Activated CD8-positive, alpha-beta memory T cell treated with anti-CD3 and anti-CD28 coated beads, Interleukin-2, amount 50 U/mL, for 1 hour (primary cell): ENCODE results near the gene GNAO1.

Source experiments
- DNase-seq: peaks from one replicate; pipeline ENCODE4 v3.0.0-alpha.2; 2020; ENCODE audit errors: extremely low read depth

GNAO1 gene

GRCh38 chr16:56198006-56198754 is 6.9 kb downstream of the GNAO1 start:
- DNase-seq = no peak

GRCh38 chr16:56198755-56199114 is 7.4 kb downstream of the GNAO1 start:
- DNase-seq = no peak

DNA sequence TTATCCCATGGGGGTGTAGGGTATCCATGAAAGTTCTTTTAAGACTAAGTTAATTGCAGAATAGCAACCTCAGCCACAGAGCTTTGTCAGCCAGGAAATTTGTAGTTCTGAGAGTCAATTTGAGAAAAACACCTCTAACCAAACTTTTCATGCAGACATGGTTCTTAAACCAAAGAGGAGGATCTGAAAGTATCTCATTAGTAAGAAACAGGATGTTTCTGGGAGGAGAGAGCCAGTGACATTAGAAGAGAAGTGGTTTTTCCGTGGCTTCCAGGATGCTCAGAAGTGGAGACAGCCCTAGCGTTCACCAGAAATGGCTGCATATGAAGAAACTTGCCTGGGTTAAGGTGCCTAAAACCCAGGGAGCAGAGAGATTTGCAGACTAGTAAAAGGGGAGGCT is 7.9 kb downstream of the GNAO1 start:
- no peak for DNase-seq

GRCh38 chr16:56201030-56201429 is 9.7 kb downstream of the GNAO1 start:
- DNase-seq = no peak

DNA sequence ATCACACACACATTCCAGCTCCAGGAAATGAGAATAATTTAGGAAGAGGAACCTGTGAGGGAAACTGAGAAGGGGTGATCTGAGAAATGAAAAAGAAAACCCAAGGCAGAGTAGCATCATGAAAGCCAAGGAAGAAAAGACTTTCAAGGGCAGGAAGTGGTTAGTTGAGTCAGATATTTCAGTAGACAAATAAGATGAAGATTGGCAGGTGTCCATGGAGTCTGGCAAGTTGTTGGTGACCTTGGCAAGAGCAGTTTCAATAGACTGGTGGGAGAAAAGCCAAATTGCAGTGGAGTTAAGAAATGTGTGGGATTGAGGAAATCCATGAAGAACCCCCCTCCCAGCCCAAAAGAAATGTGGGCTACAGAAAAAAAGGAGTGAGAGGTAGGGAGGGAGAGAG is 10.7 kb downstream of the GNAO1 start:
- no peak for DNase-seq

GRCh38 chr16:56203052-56203451 is 11.8 kb downstream of the GNAO1 start:
- no peak for DNase-seq

DNA sequence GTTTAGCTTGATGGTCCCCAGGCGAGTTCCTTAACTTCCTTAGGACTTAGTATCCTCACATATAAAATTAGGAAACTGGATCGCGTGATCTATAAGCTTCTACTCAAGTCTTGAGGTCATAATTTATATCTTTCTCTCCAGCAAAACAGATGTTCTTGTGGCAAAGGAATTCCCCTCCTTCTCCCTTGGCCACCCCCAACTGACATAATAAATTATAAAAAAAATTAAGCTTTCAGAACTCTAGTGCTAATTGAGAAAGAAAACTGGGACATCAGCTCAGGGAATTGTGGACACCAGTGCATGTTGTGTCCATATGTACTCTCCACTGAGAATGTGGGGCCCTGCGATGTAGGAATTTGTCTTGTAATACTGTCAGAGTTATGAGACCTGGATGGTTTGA is 13.5 kb downstream of the GNAO1 start:
- DNase-seq = no peak

DNA sequence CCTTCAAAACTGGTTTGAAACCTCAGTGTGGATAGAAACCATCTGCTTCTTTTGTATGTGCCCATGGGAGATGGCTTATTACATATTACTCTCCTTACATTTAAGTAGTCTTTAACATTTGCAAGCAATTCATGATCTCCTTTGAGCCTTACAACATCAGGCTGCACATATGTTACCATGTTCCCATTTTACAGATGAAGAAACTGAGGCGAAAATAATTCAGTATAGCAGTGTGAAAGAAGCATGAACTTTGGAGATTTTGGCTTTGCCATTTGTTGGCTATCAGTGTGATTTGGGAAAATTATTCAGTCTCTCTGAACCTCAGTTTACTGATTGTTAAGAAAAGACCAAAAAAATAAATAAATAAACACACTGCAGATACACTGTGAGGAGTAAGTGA is 15.7 kb downstream of the GNAO1 start:
- DNase-seq = no peak

- DNase-seq = no peak
Measured at GRCh38 chr16:56207421-56207820, 16.1 kb downstream of the GNAO1 start.

DNA sequence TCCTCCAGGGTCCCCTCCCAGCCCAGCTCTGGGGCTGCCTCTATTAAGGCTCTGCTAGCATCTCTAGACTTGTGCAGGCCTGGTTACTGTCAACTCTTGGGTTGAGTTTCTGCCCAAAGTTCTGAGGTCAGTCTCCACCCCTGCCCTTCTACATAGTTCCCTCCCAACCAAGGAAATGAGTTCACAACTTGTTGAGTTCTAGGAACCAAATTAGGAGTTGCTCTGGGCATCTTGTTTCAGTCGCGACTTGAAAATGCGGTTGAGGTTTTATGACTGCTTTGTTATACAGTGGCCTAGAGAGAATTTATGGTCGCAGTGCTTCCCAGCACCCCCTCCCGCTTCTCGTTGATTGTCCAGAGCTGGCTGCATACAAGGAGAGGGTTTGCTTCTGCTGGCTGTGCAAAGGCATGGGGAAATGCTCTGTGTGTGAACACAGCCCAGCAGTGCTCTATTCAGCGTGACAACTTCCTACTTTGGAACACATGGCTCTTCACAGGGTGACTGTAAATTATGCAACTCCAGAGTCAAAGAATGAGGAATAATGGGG is 20.2 kb downstream of the GNAO1 start:
- DNase-seq = no peak

DNA sequence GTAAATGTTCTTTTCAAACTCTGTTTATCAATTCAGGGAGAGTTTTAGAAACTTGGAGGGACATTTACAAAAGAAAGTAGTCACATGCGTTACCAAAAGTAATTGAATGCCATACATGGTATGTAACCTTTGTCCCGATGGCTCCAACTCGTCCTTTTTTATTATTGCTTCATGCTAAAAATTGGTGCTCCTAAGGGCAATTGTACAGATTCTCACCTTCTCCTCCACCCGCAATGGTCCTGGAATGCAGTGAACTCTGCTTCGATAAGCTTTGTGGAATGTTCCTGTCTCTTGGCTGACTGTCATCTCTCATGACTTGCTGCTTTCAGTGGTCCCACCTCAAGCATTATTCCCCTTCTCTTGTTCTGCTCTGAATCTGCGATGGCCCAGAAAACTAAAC is 20.9 kb downstream of the GNAO1 start:
- DNase-seq = no peak

GRCh38 chr16:56221995-56222394 is 30.7 kb downstream of the GNAO1 start:
- no peak for DNase-seq

- DNase-seq = no peak
Measured at GRCh38 chr16:56222474-56222997, 31.2 kb downstream of the GNAO1 start.

DNA sequence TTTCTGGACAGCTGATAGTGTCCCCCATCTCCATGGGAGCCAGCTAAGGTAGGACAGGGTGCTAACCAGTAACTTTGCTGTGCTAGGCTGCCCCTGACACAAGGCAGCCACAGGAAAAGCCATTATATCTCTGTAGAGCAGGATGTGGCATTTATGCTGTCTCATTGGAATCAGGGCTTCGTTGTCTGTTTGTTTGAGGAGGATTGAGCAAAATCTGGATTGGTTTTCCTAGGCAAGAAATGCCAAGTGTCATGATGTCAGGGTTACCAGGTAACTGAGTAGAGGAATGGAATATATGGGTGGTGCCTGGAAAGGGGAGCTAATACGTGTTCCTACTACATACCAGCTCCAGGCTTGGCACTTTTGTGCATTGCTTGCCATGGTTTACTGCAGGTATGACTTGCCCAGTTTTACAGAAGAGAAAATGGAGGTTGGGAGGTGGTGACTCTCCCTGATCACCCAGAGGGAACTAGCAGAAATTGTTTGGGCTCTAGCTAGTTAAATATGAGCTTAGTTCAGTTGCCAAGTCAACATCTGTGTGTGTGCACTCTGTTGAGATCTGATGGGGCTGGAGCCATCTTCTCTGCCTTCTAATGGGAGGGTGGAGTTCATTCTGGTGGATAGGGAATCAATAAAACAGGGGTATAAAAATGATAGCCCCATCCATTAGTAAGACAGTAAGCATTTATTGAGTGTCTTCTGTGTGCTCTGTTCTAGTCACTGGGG is 33.9 kb downstream of the GNAO1 start:
- no peak for DNase-seq

DNA sequence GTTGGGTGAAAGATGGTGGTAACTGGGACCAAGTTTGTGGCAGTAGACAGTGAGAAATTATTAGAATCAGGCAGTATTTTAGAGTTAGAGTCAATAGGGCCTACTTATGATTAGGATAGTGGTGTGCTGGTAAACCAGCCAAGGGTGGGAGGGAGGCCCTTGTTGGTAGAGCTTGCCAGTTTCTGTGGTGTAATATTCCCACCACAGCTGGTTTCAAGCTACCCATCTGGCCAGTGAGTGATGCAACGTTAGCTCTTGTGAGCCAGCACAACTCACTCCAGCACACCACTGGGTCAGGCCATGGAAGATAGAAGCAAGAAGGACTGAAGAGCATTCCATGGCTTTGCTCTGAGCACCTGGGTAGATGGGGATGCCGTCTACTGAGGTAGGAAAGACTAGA is 34.9 kb downstream of the GNAO1 start:
- DNase-seq = no peak

DNA sequence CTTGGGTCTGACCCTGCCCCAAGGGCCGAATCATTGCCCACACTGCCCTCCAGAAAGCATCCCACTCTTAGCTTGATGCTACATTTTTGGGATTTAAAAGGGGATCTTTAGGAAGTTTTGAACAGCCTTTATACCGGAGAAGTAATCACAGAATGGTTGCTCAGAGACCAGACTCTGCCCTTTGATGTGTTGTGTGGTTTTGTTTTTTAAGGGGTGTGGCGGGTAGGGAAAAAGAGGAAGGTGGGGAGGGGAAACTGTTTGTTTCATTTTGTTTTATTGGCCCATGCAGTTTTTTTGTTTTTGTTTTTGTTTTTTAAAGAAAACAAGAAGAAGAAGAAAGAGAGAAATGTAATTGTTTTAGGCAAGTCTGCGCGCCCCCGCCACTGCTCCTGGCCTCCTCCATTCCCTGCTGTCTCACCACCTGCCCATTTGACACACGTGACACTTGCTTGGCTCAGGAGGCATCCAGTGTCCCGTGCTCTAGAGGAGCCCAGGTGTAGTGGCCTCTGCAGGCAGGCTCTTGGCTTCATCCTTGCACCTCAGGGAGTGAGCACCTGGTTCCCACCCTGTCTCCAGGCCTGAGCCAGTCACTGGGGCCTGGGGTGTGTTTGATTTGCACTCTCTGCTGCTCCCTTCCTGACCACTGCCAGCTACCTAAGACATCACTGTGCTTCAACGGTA is 35.7 kb downstream of the GNAO1 start:
- no peak for DNase-seq

- DNase-seq = no peak
Measured at GRCh38 chr16:56227936-56228335, 36.6 kb downstream of the GNAO1 start.

GRCh38 chr16:56228476-56228875 is 37.2 kb downstream of the GNAO1 start:
- no peak for DNase-seq

DNA sequence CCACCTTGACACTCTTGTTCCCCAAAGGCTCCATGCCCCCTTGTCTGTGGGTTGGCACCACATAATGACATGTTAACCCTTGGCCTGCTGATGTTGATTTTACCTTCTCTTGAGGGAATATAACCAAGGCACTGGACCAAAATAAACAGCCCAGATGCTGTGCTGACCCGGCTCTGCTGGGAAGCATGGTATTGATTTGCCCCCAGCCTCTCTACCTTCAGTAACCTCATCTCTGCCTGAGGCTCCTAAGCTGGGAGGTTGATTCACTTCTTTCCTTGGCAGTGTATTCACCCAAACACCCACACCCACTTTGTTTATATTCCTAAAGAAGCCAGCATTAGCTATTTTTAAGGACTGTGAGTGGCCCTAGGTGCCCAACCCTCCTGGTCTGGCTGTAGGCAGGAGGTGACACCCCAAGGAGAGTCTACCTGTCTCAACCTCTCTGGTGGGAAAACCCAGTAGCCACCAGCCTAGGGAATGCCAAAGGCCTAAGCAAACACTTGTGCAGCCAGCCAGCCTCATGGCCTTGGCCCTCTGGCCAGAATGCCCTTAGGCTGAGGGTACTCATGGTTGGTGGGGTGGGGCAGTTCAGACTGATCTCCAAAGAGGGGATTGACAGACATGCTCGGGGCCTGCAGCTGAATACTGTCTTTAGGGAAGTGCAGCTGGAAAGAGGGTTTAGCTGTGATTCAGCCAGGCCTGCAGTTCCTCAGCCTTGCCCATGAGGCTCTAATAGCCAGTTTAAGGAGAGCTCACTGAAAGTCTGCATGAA is 42.7 kb downstream of the GNAO1 start:
- DNase-seq = no peak

DNA sequence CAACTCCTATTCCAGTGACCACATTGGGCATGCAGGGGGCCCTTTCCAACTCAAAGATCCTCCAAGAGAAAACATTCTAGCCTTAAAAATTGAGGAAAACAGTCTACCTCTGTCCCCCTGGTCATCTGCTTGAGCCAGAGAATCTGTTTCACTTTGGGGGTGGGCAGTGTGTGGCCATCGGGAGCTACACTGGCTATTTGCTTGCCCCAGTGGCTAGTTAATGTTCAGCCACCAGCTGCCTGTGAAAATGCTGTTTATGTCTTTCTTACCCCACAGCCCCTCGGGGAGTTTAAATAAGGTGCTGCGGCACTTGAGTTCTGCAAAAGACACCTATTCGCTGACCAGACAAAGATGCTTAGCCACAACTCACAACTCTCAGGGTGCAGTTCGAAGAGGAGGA is 43.4 kb downstream of the GNAO1 start:
- no peak for DNase-seq

DNA sequence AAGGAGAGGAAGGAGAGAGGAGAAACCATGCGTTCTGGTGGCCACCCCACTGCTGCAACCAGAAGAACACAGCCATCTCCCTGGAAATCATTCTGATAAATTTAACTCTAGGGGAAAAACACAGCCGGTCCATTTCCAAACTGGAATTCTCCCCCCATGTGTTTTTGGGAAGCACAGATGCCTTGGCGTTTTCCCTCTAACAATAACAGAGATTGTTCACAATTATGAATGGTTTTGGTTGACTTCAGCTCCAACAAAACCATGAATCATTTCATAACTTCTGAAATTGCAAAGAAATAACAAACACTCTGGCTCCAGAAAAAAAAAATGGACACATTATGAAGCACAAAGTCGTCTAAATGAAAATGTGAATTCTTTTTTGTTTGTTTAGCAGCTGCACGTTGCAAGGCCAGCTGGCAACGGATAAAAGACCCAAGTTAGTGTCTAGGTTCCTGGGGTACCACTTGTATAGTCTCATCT is 46.2 kb downstream of the GNAO1 start:
- DNase-seq = no peak

GRCh38 chr16:56238188-56238587 is 46.9 kb downstream of the GNAO1 start:
- DNase-seq = no peak
